ENCODE results near the gene KATNIP.

Gene KATNIP

DNA sequence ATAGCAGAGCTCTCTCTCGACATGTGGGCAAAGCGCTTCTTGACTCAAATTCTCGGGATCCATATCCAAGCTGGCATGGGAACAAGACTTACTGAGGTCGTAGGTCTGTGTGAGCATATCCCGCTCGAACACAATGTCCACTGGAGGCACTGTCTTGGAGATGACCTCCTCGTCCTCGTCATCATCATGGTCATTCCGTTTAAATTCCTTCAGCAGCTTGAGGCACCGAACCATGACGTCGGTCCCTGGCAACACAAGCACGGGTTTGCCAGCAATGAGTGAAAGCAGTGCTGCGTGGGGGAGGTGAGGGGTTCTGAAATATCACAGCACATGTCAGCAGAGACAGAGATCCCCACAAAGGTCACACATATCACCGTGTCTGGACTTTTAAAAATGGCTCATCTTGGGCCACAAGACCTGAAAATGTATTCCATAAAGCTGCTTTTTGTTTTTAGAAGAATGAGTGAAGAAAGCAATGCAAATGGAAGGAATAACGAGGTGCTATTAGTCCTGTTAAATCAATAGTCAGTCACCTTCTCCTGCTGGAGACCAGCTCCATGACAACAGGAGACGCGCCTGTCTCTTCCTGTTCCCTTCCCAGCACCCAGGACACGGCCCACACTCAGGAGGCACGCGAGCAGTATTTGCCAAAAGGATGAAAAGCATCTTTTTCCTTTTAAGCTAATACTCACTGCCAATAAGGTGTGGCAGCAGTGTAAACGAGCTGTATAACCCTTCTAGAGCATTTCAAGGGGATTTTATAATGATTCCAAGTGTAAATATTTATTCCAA is 38.1 kb upstream of the KATNIP start:
- TF ChIP-seq, protein P1, sequence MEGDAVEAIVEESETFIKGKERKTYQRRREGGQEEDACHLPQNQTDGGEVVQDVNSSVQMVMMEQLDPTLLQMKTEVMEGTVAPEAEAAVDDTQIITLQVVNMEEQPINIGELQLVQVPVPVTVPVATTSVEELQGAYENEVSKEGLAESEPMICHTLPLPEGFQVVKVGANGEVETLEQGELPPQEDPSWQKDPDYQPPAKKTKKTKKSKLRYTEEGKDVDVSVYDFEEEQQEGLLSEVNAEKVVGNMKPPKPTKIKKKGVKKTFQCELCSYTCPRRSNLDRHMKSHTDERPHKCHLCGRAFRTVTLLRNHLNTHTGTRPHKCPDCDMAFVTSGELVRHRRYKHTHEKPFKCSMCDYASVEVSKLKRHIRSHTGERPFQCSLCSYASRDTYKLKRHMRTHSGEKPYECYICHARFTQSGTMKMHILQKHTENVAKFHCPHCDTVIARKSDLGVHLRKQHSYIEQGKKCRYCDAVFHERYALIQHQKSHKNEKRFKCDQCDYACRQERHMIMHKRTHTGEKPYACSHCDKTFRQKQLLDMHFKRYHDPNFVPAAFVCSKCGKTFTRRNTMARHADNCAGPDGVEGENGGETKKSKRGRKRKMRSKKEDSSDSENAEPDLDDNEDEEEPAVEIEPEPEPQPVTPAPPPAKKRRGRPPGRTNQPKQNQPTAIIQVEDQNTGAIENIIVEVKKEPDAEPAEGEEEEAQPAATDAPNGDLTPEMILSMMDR (conservative IDR thresholded peaks at IDR 0.05; ENCODE audit: low read depth, low read length): no peak

DNA sequence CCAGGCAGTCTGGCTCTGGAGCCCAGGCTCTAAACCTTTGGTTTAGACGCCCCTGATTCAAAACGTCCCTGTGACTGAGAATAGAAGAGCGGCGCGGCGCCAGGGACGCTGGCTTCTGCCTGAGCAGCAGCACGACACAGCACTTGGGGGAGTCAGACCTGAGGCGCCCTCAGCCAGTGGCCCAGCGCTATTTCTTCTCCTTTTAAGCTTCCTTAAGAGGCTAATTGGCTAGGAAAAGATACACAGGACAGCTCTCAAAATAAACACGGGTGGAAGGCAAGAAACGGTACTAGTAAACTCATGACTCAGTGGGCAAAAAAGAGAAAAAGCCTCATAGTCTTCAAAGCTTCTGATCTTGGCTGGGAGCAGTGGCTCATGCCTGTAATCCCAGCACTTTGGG is 35.1 kb upstream of the KATNIP start:
- TF ChIP-seq, protein P1 (conservative IDR thresholded peaks at IDR 0.05; ENCODE audit: low read depth, low read length): no peak
- no peak for DNase-seq (ENCODE audit: low read depth)
- H3K4me3 ChIP-seq (ENCODE audit: low read depth, low read length): no peak overlapping the region

More for the DNA sequence above, 38.1 kb upstream of the KATNIP start:
- DNase-seq (ENCODE audit: low read depth): no peak
- H3K4me3 ChIP-seq (ENCODE audit: low read depth, low read length): no peak overlapping the region

DNA sequence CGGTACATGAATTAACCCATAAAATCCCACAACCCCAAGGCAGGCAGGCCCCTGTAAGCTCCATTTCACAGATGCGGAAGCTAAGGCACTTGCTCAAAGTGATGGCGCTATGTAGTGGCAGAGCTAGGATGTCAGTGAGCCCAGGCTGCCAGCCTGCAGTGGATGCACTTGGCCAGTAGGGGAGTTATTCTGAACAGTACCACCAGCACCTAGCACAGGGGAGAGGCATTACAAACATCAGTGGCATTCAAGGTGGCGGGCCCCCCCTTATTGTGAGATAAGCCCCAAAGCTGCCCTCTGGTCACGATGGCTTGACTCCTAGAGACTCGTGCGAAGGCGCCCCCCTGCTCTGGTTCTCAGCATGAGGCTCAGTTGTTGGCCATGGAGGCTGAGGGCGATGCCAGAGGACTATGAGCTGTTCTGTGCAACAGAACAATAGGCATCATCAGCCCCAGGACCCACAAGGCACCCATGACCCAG is 34.0 kb upstream of the KATNIP start:
- DNase-seq (ENCODE audit: low read depth): peak; percentile 44
- no peak overlapping the region for H3K4me3 ChIP-seq (ENCODE audit: low read depth, low read length)
- TF ChIP-seq, protein P1 (conservative IDR thresholded peaks at IDR 0.05; ENCODE audit: low read depth, low read length): peak; percentile 77

DNA sequence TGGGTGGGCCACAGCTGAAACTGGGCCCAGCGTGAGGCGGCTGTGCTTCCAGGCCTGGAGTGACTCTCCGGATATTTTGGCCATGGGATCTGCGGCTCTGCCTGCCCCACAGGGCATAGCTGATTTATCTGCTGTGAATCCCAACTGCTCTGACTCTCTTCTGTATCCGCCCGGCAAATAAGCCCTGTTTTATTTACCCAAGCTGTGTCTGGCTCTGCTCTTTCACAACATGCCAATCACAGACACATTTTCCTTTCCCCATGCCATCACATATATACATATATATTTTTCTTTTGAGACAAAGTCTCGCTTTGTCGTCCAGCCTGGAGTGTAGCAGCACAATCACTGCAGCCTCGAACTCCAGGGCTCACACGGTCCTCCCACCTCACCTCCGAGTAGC is 33.6 kb upstream of the KATNIP start:
- no peak overlapping the region for H3K4me3 ChIP-seq (ENCODE audit: low read depth, low read length)
- TF ChIP-seq, protein P1 (conservative IDR thresholded peaks at IDR 0.05; ENCODE audit: low read depth, low read length): no peak
- no peak for DNase-seq (ENCODE audit: low read depth)

DNA sequence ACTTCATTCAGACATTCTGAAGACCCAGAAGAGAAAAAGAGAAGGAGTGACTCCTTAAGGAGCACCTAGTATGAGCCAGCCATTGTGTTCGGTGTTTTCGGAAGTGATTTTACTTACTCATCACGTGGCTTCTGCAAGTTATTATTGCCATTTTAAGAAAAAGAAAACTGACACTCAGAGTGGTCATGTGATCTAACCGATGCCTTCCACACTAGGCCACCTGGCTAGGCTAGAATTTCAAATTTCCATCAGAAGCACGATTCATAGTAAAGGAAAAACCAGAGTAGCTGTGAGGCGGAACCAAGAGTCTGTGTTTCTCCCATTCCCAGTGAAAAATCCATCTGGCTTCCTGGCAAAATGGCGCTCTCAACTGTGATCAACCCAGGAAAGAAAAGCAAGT is 32.3 kb upstream of the KATNIP start:
- H3K4me3 ChIP-seq (ENCODE audit: low read depth, low read length): no peak overlapping the region
- DNase-seq (ENCODE audit: low read depth): no peak
- TF ChIP-seq, protein P1 (conservative IDR thresholded peaks at IDR 0.05; ENCODE audit: low read depth, low read length): no peak

DNA sequence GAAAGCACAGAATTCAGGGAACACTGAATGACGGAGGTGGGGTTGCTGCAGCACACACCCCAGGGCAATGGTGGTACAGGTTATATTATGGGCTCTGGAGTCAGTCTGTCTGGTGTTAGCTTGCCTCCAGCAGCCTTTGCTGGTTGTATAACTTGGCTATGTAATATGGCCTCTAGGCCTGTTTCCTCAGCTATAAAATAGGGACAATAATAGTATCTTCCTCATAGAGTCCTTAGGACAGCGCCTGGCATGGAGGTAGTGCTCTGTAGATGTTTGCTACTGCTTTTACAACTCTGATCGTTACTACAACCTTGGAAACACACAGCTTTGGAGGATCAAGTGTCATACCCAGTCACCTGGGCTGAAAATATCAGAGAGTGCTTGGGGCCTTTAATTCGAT is 31.7 kb upstream of the KATNIP start:
- no peak overlapping the region for H3K4me3 ChIP-seq (ENCODE audit: low read depth, low read length)
- DNase-seq (ENCODE audit: low read depth): no peak
- TF ChIP-seq, protein P1 (conservative IDR thresholded peaks at IDR 0.05; ENCODE audit: low read depth, low read length): no peak
